Transverse colon (tissue), 4 donors: Measurements from ENCODE around the gene TAF11L11. TPM values are rescaled to one million over a fixed set of nuclear protein-coding genes. Genes with fewer than 3 reads are reported as not detected.
"Not testable (repeated sequence)": the region's sequence is repeated elsewhere in the genome, so short reads cannot be mapped to it uniquely, and the experiment has no call there.

Experiments
- DNase-seq: peaks from one replicate; pipeline ENCODE4 v3.0.0-alpha.2; 2019
- H3K27ac ChIP-seq, 4 donors: fragments of 200-600 bp; sonication (generic); 2 replicates each; pipeline ENCODE4 v1.5.1; 2016 to 2018; ENCODE audit warnings: inconsistent platforms in 4 of 4
- H3K27me3 ChIP-seq: fragments of 200-600 bp; sonication (generic); 2 replicates; pipeline ENCODE4 v1.5.1; 2017; ENCODE audit warnings: inconsistent platforms
- H3K36me3 ChIP-seq, 4 donors: fragments of 200-600 bp; sonication (generic); 2 replicates each; pipeline ENCODE4 v1.5.1; 2017 to 2019; ENCODE audit warnings: inconsistent platforms in 4 of 4
- H3K4me1 ChIP-seq, 4 donors: fragments of 200-600 bp; sonication (generic); 2 replicates each; pipeline ENCODE4 v1.5.1; 2017 to 2020; ENCODE audit warnings: inconsistent platforms in 4 of 4
- H3K4me3 ChIP-seq, 4 donors: fragments of 200-600 bp; sonication (generic); 1 replicate in 1 of 4; 2 replicates in 3 of 4; pipeline versions ENCODE4 v1.5.1 to v1.6.1; 2017 to 2019; ENCODE audit warnings: inconsistent platforms in 4 of 4
- H3K9me3 ChIP-seq, 2 donors: fragments of 200-600 bp; sonication (generic); 2 replicates each; pipeline ENCODE4 v1.5.1; 2017 to 2019; ENCODE audit warnings: inconsistent platforms in 2 of 2
- CTCF ChIP-seq, 5 experiments: fragments of 200-600 bp in 3 of 5; fragments of 450-650 bp in 2 of 5; sonication (generic) in 3 of 5; IDR thresholded peaks; 1 replicate in 2 of 5; 2 replicates in 3 of 5; pipeline ENCODE4 v1.5.1; 2016 to 2017; ENCODE audit warnings: antibody characterized with exemption in 5 of 5, inconsistent platforms in 3 of 5, mild to moderate bottlenecking in 2 of 5, moderate library complexity in 1 of 5
- EP300 ChIP-seq: sonication (generic); formaldehyde crosslinking; IDR thresholded peaks from one replicate; pipeline ENCODE4 v1.6.1; 2017; ENCODE audit warnings: antibody characterized with exemption, low read depth
- POLR2A ChIP-seq: fragments of 450-650 bp; IDR thresholded peaks from one replicate; pipeline ENCODE4 v1.6.1; 2016; ENCODE audit warnings: antibody characterized with exemption, mild to moderate bottlenecking, moderate library complexity
- POLR2AphosphoS5 ChIP-seq, 3 donors: sonication (generic); formaldehyde crosslinking; IDR thresholded peaks; one replicate each; pipeline ENCODE4 v1.6.1; 2016; ENCODE audit warnings: antibody characterized with exemption in 3 of 3
- WGBS, 2 donors: methylation state at CpG; one replicate each; pipeline ENCODE4 v1.1.5; 2018; ENCODE audit warnings: low coverage in 1 of 2; 5-methylcytosine and 5-hydroxymethylcytosine counted together
- in situ Hi-C, 4 donors: fragments of 200-750 bp; cut with MboI; loops; one replicate each; pipeline versions ENCODE4 v1.15.0 to v1.15.1; 2017; ENCODE audit warnings: low sequenced_read_pairs in 3 of 4, low pct_ligation_motif_present in 1 of 4, low pct_unique_long_range_greater_than_20kb in 1 of 4
- intact Hi-C: fragments of 100-400 bp; cut with DNase I; formaldehyde crosslinking; loops from one replicate; pipeline ENCODE4 v1.15.1; 2023; ENCODE audit warnings: low total_unique reads
- small RNA-seq, 4 donors: library from RNA; depleted of rRNA; stranded (forward); fragments of <200 nt; gene quantifications; one replicate each; pipeline ENCODE3, GENCODE V24; 2016
- total RNA-seq, 4 donors: library from RNA; depleted of rRNA; stranded (reverse); fragments of >200 nt; gene quantifications; one replicate each; pipeline ENCODE4 v1.1.0, GENCODE V29; 2016

Gene TAF11L11
- total RNA-seq, 4 donors from 2014 or later, result not detected

GRCh38 chr5:17634160-17634559 lies 30.2 kb downstream of the TAF11L11 start, which contains the start of gene TAF11L14:
TAF11L14 (plus strand) TSS chr5:17634460.
- intact Hi-C loops, result no loop called here

GRCh38 chr5:17649232-17649631 lies 45.2 kb downstream of the TAF11L11 start:
- H3K27ac ChIP-seq, H3K4me1 ChIP-seq, H3K36me3 ChIP-seq, H3K27me3 ChIP-seq, intact Hi-C loops, DNase-seq, H3K9me3 ChIP-seq, H3K4me3 ChIP-seq, in situ Hi-C loops: not testable (repeated sequence)
- 98% methylated on average over 10 of the region's 10 CpGs; no CpG with 5 or more reads in 1 of the 2 donors for WGBS, 2 donors

More at GRCh38 chr5:17634160-17634559, 30.2 kb downstream of the TAF11L11 start, which contains the start of gene TAF11L14:
- Histone ChIP-seq H3K4me1 (no peaks in the 10 kb centered on the region), H3K27me3 (no peaks in the 10 kb centered on the region), H3K4me3 (no peak within 1 kb of the TSS), H3K36me3 (no peaks in the 10 kb centered on the region), H3K9me3 (no peaks in the 10 kb centered on the region), H3K27ac (no peak within 1 kb of the TSS)
- in situ Hi-C loops, result no loop called here
- DNase-seq, result no peak
- WGBS, 2 donors, result 86 to 100% methylated on average over 1 to 5 of the region's 5 CpGs
- TF ChIP-seq CTCF (IDR thresholded peaks at IDR 0.05), result no peak
- TF ChIP-seq POLR2AphosphoS5 (IDR thresholded peaks at IDR 0.05), result no peak
- no peak for TF ChIP-seq EP300
- no peak for TF ChIP-seq POLR2A

GRCh38 chr5:17655201-17655759 lies 51.3 kb downstream of the TAF11L11 start:
- H3K27me3 ChIP-seq, in situ Hi-C loops, H3K9me3 ChIP-seq, H3K36me3 ChIP-seq, DNase-seq, H3K27ac ChIP-seq, H3K4me3 ChIP-seq, intact Hi-C loops, H3K4me1 ChIP-seq: not testable (repeated sequence)
- 97% methylated on average over 32 of the region's 32 CpGs; no CpG with 5 or more reads in 1 of the 2 donors for WGBS, 2 donors

Small RNA genes within 50 kb of the gene (small RNA-seq; reads per million reads assigned to genes)
- gene AC233724.1 (0 reads per million in 4 donors), gene AC233724.2 (0 reads per million in 4 donors), gene AC233724.3 (0 reads per million in 4 donors), gene AC233724.4 (0 reads per million in 4 donors), gene AC233724.6 (0 reads per million in 4 donors), gene AC233724.7 (0 reads per million in 4 donors)

Other genes starting within 250 kb of the TAF11L11 start
- gene TAF11L2, start 106.0 kb upstream of the TAF11L11 start, total RNA-seq, result not detected
- not detected for gene TAF11L3, start 85.8 kb upstream of the TAF11L11 start, total RNA-seq
- not detected for gene TAF11L4, start 82.4 kb upstream of the TAF11L11 start, total RNA-seq
- gene TAF11L5, start 78.9 kb upstream of the TAF11L11 start, total RNA-seq, result not detected
- not detected for gene TAF11L6, start 75.5 kb upstream of the TAF11L11 start, total RNA-seq
- not detected for gene TAF11L7, start 18.4 kb upstream of the TAF11L11 start, total RNA-seq
- gene TAF11L8, start 13.2 kb upstream of the TAF11L11 start, total RNA-seq, result not detected
- gene TAF11L9, start 9.8 kb upstream of the TAF11L11 start, total RNA-seq, result not detected
- not detected for gene TAF11L10, start 6.4 kb upstream of the TAF11L11 start, total RNA-seq
- gene TAF11L12, start 6.2 kb downstream of the TAF11L11 start, total RNA-seq, result not detected
- not detected for gene TAF11L13, start 27.9 kb downstream of the TAF11L11 start, total RNA-seq
- gene TAF11L14, start 30.3 kb downstream of the TAF11L11 start, total RNA-seq, result not detected